Activated T-cell treated with anti-CD3 and anti-CD28 coated beads, Interleukin-2, amount 50 U/mL, for 24 hours (primary cell): Measurements from ENCODE around the gene ECHS1.
A peak's percentile ranks its signal among the peaks of the same experiment; 100 is the strongest.
"Not testable (repeated sequence)": the region's sequence is repeated elsewhere in the genome, so short reads cannot be mapped to it uniquely, and the experiment has no call there.

Experiments used
- DNase-seq: peaks from one replicate; pipeline ENCODE4 v3.0.0-alpha.2; 2020
- H3K27ac Mint-ChIP-seq: 2 replicates; pipeline ENCODE4 v1.8.0; 2020; ENCODE audit warnings: mild to moderate bottlenecking, mixed read lengths
- H3K27me3 Mint-ChIP-seq: 2 replicates; pipeline ENCODE4 v1.8.0; 2020; ENCODE audit warnings: mixed read lengths
- H3K36me3 Mint-ChIP-seq: 2 replicates; pipeline ENCODE4 v1.8.0; 2020; ENCODE audit warnings: low read depth, mixed read lengths
- H3K4me1 Mint-ChIP-seq: 2 replicates; pipeline ENCODE4 v1.8.0; 2020; ENCODE audit warnings: low read depth, mixed read lengths
- H3K4me3 Mint-ChIP-seq: 2 replicates; pipeline ENCODE4 v1.8.0; 2020; ENCODE audit warnings: mild to moderate bottlenecking, moderate library complexity, mixed read lengths
- H3K9me3 Mint-ChIP-seq: 2 replicates; pipeline ENCODE4 v1.8.0; 2020; ENCODE audit warnings: mixed read lengths

Gene ECHS1

DNA sequence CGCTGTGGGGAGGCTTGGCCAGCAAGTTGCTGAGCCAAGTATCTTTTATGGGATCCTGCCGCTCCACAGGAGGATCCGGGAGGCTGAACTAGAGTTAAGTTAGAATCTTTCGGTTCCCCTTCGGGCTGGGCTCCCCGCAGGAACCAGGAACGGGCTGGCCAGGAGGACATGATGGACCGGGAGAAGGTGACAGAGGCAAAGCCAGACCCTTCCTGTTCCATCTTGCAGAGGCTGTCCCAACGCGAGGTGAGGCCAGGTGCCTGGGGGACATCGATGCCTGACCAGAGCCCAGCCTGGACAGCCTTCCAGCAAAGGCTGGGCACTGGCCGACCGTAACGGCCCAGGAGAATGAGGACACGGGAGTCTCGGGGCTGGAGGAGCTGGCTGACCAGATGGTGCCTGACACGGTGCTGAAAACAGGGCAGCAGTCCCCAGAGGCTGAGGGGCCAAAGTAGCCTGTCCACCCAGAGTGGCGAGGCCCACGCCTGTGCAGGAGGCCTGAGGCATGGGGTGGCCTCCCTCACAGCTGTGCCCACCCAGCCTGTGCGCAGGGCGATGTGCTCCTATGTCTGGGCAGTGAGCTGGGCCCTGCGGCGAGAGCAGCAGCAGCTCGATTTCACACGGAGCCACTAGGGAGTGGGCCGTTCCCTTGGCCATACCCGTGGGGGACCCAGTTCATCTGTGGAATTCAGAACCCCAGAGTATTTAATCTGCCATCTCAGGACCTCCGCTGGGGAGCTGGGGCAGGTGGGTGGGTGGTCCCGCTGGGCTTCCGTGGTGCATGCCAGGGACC is 4.1 kb upstream of the ECHS1 start:
- peaks cover 14% of the 10 kb centered on the region for H3K4me1 Mint-ChIP-seq
- H3K4me3 Mint-ChIP-seq: peak overlapping the region; percentile 23
- H3K27ac Mint-ChIP-seq: no peak overlapping the region
- DNase-seq: no peak
- no peaks in the 10 kb centered on the region for H3K9me3 Mint-ChIP-seq
- peaks cover 2% of the 10 kb centered on the region for H3K36me3 Mint-ChIP-seq
- no peaks in the 10 kb centered on the region for H3K27me3 Mint-ChIP-seq

DNA sequence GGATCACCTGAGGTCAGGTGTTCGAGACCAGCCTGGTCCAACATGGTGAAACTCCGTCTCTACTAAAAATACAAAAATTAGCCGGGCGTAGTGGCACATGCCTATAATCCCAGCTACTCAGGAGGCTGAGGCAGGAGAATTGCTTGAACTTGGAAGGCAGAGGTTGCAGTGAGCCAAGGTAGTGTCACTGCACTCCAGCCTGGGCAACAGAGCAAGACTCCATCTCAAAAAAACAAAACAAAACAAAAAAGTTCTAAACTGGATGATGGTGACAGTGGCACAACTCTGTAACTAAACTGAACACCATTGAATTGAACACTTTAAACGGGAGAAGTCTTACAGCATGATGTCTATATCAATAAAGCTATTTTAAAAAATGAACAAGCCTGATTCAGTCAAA is 3.0 kb upstream of the ECHS1 start:
- H3K36me3 Mint-ChIP-seq, H3K27ac Mint-ChIP-seq, H3K27me3 Mint-ChIP-seq, H3K4me3 Mint-ChIP-seq, DNase-seq, H3K9me3 Mint-ChIP-seq: not testable (repeated sequence)
- peaks cover 20% of the 10 kb centered on the region for H3K4me1 Mint-ChIP-seq

DNA sequence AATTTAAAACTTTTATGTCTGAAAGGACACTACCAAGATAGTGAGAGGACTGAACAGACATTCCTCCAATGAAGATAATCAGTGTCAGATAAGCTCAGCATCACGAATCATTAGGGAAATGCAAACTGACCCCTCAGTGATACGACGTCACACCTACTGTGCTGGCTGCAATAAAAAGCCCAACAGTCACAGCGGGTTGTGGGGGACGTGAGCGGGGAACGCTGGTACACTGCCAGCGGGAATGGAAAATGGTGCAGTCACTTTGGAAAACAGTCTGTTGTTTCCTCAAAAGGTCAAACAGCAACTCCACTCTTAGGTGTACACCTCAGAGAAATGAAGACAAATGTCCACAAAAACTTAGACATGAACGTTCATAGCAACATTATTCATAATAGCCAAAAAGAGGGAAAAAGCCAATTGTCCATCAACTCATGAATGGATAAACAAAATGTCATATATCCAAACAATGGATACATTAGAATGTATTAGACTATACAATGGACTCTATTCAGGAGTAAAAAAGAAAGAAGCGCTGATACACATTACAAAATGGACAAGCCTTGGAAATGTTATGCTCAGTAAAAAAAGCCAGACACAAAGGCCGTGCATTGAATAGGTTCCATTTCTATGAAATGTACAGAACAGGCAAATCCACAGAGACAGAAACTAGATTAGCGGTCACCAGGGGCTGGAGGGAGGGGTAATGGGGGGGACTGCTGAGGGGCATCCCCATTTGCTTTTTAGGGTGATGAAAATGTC is 2.4 kb upstream of the ECHS1 start:
- Mint-ChIP-seq H3K27ac (no peak overlapping the region), H3K36me3 (peaks cover 3% of the 10 kb centered on the region), H3K27me3 (no peaks in the 10 kb centered on the region), H3K4me1 (peaks cover 20% of the 10 kb centered on the region), H3K4me3 (no peak overlapping the region), H3K9me3 (no peaks in the 10 kb centered on the region)
- DNase-seq: no peak

DNA sequence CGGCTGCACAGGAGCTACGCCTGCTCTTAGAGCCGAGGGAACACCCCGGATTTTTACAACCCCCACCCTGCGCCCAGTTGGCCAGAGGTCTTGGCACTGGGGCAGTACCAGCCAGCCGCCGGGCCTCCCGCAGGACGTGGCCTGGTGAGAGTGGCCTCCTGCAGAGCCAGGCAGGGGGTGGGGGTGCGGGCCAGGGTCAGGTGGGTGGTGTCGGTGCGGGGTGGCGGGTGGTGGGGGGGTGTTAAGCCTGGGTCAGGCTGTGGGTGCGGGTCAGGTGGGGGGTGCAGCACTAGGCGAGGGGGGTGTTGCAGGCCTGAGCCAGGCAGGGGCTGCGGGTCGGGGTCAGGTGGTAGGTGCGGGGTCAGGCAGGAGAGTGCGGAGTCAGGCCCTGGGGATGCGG is 647 bp downstream of the ECHS1 start:
- no peak for DNase-seq
- Mint-ChIP-seq H3K36me3 (peaks cover 32% of the 10 kb centered on the region), H3K9me3 (no peaks in the 10 kb centered on the region), H3K4me1 (peaks cover 19% of the 10 kb centered on the region), H3K27me3 (no peaks in the 10 kb centered on the region), H3K27ac (peak overlapping the region; percentile 80), H3K4me3 (peak overlapping the region; percentile 75)

DNA sequence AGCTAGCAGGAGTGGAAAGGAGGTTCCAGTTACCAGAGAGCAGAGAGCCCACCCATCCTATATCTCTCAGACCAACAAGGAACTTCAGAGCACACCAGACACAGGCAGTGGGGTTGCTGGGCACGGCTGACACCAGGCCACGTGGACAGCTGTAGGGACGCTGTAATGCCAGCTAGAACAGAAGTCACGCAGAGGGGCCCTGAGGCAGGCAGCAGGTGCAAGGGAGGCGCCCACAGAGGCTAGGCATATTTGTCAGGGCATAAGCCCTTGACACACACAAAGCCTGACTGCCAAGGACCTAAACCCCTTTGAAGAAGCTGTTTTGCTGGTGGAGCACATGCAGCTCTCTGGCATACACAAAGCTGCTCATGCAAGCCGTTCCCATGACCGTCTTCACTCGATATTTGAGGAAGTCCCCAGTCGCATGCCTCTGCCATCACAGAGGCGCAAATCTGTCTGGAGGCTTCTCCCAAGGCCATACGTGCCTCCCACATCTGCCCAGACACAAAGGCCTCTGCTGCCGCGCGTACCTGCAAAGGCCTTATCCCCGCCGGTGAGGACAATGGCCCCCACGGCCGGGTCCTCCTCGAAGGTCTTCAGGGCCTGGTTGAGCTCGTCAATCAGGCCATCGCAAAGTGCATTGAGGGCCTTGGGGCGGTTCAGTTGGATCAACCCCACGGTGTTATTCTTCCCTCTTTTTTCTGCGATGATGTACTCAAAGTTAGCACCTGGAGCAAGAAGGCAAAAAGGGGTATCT is 2.9 kb downstream of the ECHS1 start:
- Mint-ChIP-seq H3K4me1 (peaks cover 19% of the 10 kb centered on the region), H3K27me3 (no peaks in the 10 kb centered on the region), H3K36me3 (peaks cover 46% of the 10 kb centered on the region), H3K9me3 (no peaks in the 10 kb centered on the region), H3K4me3 (no peak overlapping the region), H3K27ac (no peak overlapping the region)
- no peak for DNase-seq

DNA sequence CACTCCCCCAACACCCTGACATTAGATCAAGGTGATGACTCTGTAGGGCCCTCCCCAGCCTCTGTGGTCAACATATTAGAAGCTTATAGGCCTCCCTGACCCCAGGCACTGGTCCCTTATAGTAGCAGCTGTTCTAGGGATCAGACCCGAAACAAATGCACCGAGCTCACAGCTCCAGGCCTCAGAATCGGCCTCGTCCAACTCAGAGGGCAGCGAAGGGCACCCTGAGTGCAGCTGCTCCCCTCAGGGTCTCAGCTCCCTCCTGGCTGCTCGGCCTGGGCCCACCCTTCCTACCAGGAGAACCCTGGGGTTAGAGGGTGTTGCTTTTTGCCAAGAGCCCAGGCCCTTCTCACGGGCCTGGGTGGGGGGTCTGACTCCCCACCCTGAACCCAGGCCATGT is 5.0 kb downstream of the ECHS1 start:
- H3K27me3 Mint-ChIP-seq: no peaks in the 10 kb centered on the region
- H3K4me3 Mint-ChIP-seq: no peak overlapping the region
- H3K9me3 Mint-ChIP-seq: no peaks in the 10 kb centered on the region
- H3K36me3 Mint-ChIP-seq: peaks cover 63% of the 10 kb centered on the region
- H3K27ac Mint-ChIP-seq: no peak overlapping the region
- no peak for DNase-seq
- peaks cover 14% of the 10 kb centered on the region for H3K4me1 Mint-ChIP-seq

DNA sequence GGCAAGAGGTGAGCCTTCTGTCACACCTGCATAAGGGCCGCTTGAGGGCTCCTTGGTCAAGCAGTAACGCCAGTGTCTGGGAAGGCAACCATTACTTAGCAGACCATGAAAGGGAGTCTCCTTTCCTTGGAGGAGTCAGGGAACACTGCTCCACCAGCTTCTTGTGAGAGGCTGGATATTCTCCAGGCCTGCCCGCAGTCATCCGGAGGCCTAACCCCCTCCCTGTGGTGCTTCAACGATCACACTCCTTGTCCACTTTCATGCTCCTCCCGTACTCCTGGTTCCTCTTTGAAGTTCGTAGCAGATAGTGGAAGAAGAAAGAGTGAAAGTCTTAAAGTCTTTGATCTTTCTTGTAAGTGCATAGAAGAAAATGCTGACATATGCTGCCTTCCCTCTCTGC is 5.7 kb downstream of the ECHS1 start:
- Mint-ChIP-seq H3K4me1 (peaks cover 12% of the 10 kb centered on the region), H3K36me3 (peaks cover 68% of the 10 kb centered on the region)
- DNase-seq, H3K9me3 Mint-ChIP-seq, H3K27me3 Mint-ChIP-seq, H3K4me3 Mint-ChIP-seq, H3K27ac Mint-ChIP-seq: not testable (repeated sequence)

DNA sequence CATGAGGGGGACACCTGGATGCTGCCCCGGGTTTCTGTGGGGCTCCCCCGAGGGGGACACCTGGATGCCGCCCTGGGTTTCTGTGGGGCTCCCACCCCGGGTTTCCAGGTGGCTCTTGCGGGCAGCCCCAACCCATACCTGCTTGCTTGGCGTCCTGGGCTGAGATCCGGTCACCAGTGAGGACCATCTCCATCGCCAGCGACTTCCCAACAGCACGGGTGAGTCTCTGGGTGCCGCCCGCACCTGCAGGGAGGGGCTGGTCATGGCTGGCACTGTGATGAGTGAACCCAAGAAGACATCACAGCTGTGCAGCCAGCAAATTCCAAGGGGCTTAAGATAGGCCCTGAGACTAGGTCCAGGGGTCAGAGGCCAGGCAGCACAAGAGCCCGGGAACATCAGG is 6.4 kb downstream of the ECHS1 start:
- no peak overlapping the region for H3K27ac Mint-ChIP-seq
- no peak for DNase-seq
- no peak overlapping the region for H3K4me3 Mint-ChIP-seq
- H3K27me3 Mint-ChIP-seq: no peaks in the 10 kb centered on the region
- peaks cover 14% of the 10 kb centered on the region for H3K4me1 Mint-ChIP-seq
- H3K9me3 Mint-ChIP-seq: no peaks in the 10 kb centered on the region
- H3K36me3 Mint-ChIP-seq: peaks cover 76% of the 10 kb centered on the region

DNA sequence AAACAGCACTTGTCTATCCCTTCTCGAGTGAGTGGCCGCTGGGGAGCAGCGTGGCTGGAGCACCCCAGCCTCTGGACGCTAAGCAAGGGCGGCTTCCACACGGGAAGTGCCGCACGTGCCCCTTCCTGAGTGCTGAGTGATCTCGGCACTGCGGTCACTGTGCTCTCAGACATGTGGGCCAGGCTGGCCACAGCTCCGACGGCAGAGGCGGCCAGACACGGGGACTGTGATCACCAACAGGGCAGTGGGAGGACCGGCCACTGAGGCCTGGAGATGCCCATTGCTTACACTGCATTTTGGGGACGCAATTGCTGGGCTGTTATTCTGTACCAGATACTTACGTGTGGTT is 7.0 kb downstream of the ECHS1 start:
- Mint-ChIP-seq H3K9me3 (no peaks in the 10 kb centered on the region), H3K36me3 (peaks cover 80% of the 10 kb centered on the region)

DNA sequence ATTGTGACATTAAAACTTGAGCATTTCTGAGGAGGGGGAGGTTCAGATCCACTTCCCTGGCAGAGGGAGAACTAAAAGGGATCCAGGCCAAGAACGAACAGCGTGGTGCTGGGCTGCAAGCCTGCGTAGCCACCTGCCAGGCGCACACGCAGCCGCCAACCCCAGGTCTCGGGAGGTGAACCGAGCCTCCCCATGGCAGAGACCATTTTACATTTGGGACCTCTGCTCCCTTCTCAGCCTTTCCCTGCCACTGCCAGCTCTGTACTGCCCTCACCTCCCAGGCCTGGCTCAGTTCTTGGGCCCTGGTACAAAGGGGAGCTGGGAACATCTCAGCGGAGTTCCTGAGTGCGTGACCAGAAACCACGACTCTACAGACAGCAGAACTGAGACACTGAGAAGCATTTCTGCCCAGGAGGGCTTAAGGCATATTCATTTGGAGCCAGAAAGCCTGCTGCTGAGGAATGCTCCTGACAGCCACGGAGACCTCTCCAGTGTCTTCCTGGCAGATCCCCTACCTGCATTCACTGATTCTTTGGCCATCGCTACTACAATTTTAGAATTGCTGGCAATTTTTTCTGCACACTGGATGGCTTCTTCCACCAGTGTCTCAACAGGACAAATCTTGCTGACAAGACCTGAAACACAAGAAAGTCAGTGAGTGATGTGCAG is 7.6 kb downstream of the ECHS1 start:
- Mint-ChIP-seq H3K4me1 (peaks cover 17% of the 10 kb centered on the region), H3K9me3 (no peaks in the 10 kb centered on the region), H3K4me3 (no peak overlapping the region), H3K27me3 (no peaks in the 10 kb centered on the region), H3K36me3 (peaks cover 79% of the 10 kb centered on the region), H3K27ac (no peak overlapping the region)
- DNase-seq: no peak

More for the DNA sequence above, 7.0 kb downstream of the ECHS1 start:
- Mint-ChIP-seq H3K27ac (no peak overlapping the region), H3K27me3 (no peaks in the 10 kb centered on the region), H3K4me3 (no peak overlapping the region), H3K4me1 (peaks cover 17% of the 10 kb centered on the region)
- DNase-seq: no peak

DNA sequence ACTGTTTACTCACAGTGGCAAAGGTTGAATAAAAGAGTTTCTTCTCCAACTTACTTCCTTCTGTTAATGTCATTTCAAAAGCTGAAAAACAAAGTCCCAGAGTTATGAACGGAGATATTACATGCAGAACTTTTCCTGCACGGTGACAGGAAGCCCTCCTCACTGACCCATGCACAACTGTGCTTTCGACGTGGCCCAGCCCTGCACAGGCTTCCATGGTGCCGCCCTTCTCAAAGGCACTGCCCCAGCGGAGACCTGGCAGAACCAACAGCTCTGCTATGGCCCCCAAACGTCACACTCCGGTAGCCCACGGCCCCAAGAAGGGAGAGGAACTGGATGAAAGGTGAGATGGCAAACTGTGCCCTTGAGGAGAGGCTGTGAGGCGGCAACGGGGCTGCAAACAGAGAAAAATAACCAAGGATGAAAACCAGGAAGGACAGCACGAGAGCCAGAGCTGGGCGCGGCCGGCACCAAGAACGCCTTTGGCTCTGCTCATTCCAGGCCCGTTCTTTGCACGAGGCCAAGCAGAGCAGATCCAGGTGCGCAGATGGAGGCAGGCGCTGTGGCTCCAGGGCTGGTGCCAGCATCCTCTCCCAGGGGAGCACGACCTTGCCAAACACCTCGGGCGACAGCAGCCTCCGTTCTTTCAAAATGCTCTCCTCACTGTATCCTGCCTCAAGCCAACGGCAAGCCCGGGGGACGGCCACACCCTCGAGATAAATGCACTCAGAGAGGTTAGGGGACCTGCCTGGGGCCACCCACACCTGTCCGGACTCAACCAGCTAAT is 8.3 kb downstream of the ECHS1 start:
- no peak for DNase-seq
- H3K27ac Mint-ChIP-seq: no peak overlapping the region

DNA sequence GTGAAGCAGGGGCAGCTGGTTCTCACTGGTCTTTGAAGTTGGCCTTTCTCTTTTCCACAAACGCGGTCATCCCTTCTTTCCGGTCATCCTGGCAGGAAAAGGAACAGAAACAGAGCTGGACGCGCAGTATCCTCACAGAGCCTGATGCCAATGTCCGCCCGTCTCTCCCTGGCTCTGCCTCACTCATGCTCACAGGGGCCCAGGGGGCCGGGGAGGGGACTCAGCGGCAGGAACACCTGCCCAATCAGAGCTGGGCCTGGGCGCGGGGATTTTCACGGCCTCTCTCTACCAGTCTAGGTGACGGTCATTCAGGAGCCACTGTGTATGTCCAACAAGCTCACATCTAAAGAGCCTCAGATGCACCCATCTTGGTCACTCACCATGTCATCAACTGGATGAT is 10.3 kb downstream of the ECHS1 start:
- Mint-ChIP-seq H3K4me3 (no peak overlapping the region), H3K27me3 (no peaks in the 10 kb centered on the region), H3K4me1 (peaks cover 10% of the 10 kb centered on the region), H3K27ac (no peak overlapping the region), H3K36me3 (peaks cover 53% of the 10 kb centered on the region), H3K9me3 (no peaks in the 10 kb centered on the region)
- DNase-seq: no peak

More for the DNA sequence above, 8.3 kb downstream of the ECHS1 start:
- Mint-ChIP-seq H3K36me3 (peaks cover 72% of the 10 kb centered on the region), H3K9me3 (no peaks in the 10 kb centered on the region), H3K4me3 (no peak overlapping the region), H3K27me3 (no peaks in the 10 kb centered on the region), H3K4me1 (peaks cover 17% of the 10 kb centered on the region)

DNA sequence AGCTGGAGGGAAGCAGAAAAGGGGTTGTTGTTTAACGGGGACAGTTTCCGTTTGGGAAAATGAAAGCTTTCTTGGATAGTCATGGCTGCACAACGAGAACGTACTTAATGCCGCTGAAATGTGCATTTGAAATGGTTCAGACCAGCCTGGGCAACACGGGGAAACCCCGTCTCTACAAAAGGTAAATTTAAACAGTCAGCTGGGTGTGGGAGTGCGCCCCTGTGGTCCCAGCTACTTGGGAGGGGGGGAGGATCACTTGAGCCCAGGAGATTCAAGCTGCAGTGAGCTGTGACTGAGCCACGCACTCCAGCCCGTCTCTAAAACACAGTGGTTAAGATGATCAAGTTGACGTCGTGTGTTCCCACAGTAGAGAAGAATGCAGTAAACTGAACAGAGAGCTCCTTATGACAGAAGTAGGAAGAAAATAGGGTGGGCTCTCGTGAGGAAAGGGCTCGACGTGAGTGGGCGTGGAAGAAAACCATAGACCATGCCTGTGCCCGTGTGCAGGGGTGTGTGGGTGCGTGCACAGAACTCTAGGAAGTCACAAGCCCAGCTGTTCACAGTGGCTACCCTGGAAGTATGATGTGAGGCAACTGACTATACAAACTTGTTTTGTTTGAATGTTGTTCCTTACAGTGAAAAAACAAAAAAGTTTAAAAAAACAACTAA is 11.2 kb downstream of the ECHS1 start:
- no peak overlapping the region for H3K4me3 Mint-ChIP-seq
- no peaks in the 10 kb centered on the region for H3K9me3 Mint-ChIP-seq

More for the DNA sequence above, 11.2 kb downstream of the ECHS1 start:
- DNase-seq: no peak
- Mint-ChIP-seq H3K36me3 (peaks cover 52% of the 10 kb centered on the region), H3K27ac (peak overlapping the region; percentile 76), H3K4me1 (peaks cover 12% of the 10 kb centered on the region), H3K27me3 (no peaks in the 10 kb centered on the region)
